ENCODE measurements around the gene SORCS3. TPM values are rescaled to one million over a fixed set of nuclear protein-coding genes. Genes with fewer than 3 reads are reported as not detected.

The SORCS3 gene
- total RNA-seq, 1 experiment from 2014 or later = not detected

GRCh38 chr10:104908581-104908980 is 267.5 kb downstream of the SORCS3 start (continued):
- TF ChIP-seq REST (IDR thresholded peaks at IDR 0.05; ENCODE audit: low read depth) (no peak), EZH2 (IDR thresholded peaks at IDR 0.05) (no peak), ATF3 (IDR thresholded peaks at IDR 0.05) (no peak), ZBTB33 (IDR thresholded peaks at IDR 0.05; ENCODE audit: extremely low read depth, insufficient replicate concordance, low read length) (no peak), ZFX (IDR thresholded peaks at IDR 0.05) (no peak), SIN3A (IDR thresholded peaks at IDR 0.05; ENCODE audit: low read depth) (no peak), POLR2A (IDR thresholded peaks at IDR 0.05; ENCODE audit: borderline replicate concordance, extremely low read depth, insufficient read depth, insufficient read length) (no peak)

- CTCF ChIA-PET = no interaction called here
- TF ChIP-seq YY1 (IDR thresholded peaks at IDR 0.05; ENCODE audit: extremely low read depth, insufficient replicate concordance, low read depth, low read length) (no peak), CBX3 (IDR thresholded peaks at IDR 0.05; ENCODE audit: low read depth) (no peak), CEBPB (IDR thresholded peaks at IDR 0.05; ENCODE audit: low read depth) (no peak), EGR1 (IDR thresholded peaks at IDR 0.05; ENCODE audit: low read depth) (no peak), ZFX (IDR thresholded peaks at IDR 0.05) (no peak), ZBTB33 (IDR thresholded peaks at IDR 0.05; ENCODE audit: extremely low read depth, insufficient replicate concordance, low read length) (no peak), EZH2 (IDR thresholded peaks at IDR 0.05) (no peak), SP1 (IDR thresholded peaks at IDR 0.05; ENCODE audit: low read depth) (no peak), EZH2phosphoT487 (IDR thresholded peaks at IDR 0.05; ENCODE audit: borderline replicate concordance) (no peak), SIN3A (IDR thresholded peaks at IDR 0.05; ENCODE audit: low read depth) (no peak), TCF7L2 (IDR thresholded peaks at IDR 0.05; ENCODE audit: borderline replicate concordance, extremely low read depth, insufficient read depth, insufficient read length) (no peak), ZNF274 (IDR thresholded peaks at IDR 0.05; ENCODE audit: low read depth, low read length) (no peak), MAX (IDR thresholded peaks at IDR 0.05) (no peak), POLR2A (IDR thresholded peaks at IDR 0.05; ENCODE audit: borderline replicate concordance, extremely low read depth, insufficient read depth, insufficient read length) (no peak), SRF (IDR thresholded peaks at IDR 0.05; ENCODE audit: low read depth) (no peak), FOSL1 (IDR thresholded peaks at IDR 0.05; ENCODE audit: low read depth) (no peak), JUND (IDR thresholded peaks at IDR 0.05) (no peak)
These were observed 269.6 kb downstream of the SORCS3 start for GRCh38 chr10:104910712-104911111.

More at GRCh38 chr10:104910712-104911111, 269.6 kb downstream of the SORCS3 start:
- H3K9ac ChIP-seq (ENCODE audit: low read length) = no peak overlapping the region
- H3K36me3 ChIP-seq (ENCODE audit: control insufficient read depth in 1 of 2, insufficient read depth in 2 of 2, low read length in 2 of 2) = no peaks in the 10 kb centered on the region
- DNase-seq (ENCODE audit: low read depth, low spot score) (no peak), ATAC-seq (no peak)
- no TSS peak for BruUV-seq (replicated peaks)
- no peaks in the 10 kb centered on the region for H3K9me3 ChIP-seq (ENCODE audit: control insufficient read depth in 1 of 2, insufficient read depth in 1 of 2, low read depth in 1 of 2, low read length in 2 of 2)
- H3K27ac ChIP-seq (ENCODE audit: low read depth, low read length) = no peak overlapping the region
- no peaks in the 10 kb centered on the region for H3K79me2 ChIP-seq (ENCODE audit: insufficient read depth, low read length)
- H3K9me2 ChIP-seq (ENCODE audit: insufficient read depth) = no peaks in the 10 kb centered on the region
- H3K27me3 ChIP-seq (ENCODE audit: insufficient read depth, low read length) = peaks cover 79% of the 10 kb centered on the region
- no peak overlapping the region for H3K4me2 ChIP-seq (ENCODE audit: low read length)
- no peaks in the 10 kb centered on the region for H3K4me1 ChIP-seq (ENCODE audit: control insufficient read depth in 1 of 2, insufficient read depth in 2 of 2, low read length in 2 of 2)
- RAD21 ChIA-PET (ENCODE audit: low non-redundant PET in 1 of 2, low total read pairs in 2 of 2, uncharacterized antibody in 2 of 2, unreplicated experiment in 2 of 2) = no interaction called here
- POLR2A ChIA-PET = no interaction called here
- no peak overlapping the region for H2AFZ ChIP-seq (ENCODE audit: low read depth, low read length, poor library complexity, severe bottlenecking)
- intact Hi-C loops (cut with micrococcal nuclease) = no loop called here
- H3K4me3 ChIP-seq (replicated peaks in 1 of 2; ENCODE audit: low read depth in 1 of 2, low read length in 2 of 2) = no peak overlapping the region
- H4K20me1 ChIP-seq (ENCODE audit: insufficient read depth) = no peaks in the 10 kb centered on the region
